C4-2B (cell line): ENCODE results near the gene RTKN2.

Experiments used
- CTCF ChIP-seq: fragments of 450-650 bp; conservative IDR thresholded peaks from 2 replicates; pipeline ENCODE4 v1.5.1; 2017; ENCODE audit warnings: mild to moderate bottlenecking
- ZFX ChIP-seq: fragments of 450-650 bp; IDR thresholded peaks from 2 replicates; pipeline ENCODE4 v1.6.1; 2017

GRCh38 chr10:62163024-62163423 is 105.6 kb downstream of the RTKN2 start:
- no peak for TF ChIP-seq CTCF
- no peak for TF ChIP-seq ZFX
